ENCODE results near the gene NOVA2. TPM values are rescaled to one million over a fixed set of nuclear protein-coding genes. Genes with fewer than 3 reads are reported as not detected.
A peak's percentile ranks its signal among the peaks of the same experiment; 100 is the strongest.

The NOVA2 gene
- total RNA-seq, 4 donors from 2014 or later: 0.74 to 10.9 (median 3.8) TPM

DNA sequence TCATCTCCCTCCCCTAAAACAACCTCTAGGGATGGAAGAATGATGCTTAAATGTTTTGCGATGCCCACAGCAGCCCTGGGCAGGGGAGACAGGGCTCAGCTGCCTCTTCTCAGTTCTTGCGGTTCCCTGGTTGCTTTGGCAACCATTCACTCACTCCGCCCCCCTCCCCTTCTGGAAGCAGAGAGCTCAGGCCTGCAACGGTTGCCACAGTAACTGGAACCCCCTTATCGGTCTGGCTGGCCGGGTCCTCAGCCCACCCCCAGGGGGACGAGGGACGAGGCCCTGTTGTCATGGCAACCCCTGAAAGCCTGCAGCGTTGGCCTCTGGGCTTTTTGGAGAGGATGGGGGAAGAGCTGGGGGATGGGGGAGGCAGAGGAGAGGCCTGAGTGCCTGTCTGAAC lies 19.5 kb downstream of the NOVA2 start:
- TF ChIP-seq, protein P1, sequence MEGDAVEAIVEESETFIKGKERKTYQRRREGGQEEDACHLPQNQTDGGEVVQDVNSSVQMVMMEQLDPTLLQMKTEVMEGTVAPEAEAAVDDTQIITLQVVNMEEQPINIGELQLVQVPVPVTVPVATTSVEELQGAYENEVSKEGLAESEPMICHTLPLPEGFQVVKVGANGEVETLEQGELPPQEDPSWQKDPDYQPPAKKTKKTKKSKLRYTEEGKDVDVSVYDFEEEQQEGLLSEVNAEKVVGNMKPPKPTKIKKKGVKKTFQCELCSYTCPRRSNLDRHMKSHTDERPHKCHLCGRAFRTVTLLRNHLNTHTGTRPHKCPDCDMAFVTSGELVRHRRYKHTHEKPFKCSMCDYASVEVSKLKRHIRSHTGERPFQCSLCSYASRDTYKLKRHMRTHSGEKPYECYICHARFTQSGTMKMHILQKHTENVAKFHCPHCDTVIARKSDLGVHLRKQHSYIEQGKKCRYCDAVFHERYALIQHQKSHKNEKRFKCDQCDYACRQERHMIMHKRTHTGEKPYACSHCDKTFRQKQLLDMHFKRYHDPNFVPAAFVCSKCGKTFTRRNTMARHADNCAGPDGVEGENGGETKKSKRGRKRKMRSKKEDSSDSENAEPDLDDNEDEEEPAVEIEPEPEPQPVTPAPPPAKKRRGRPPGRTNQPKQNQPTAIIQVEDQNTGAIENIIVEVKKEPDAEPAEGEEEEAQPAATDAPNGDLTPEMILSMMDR (IDR thresholded peaks at IDR 0.05): no peak
- ATAC-seq (ENCODE audit: low FRiP score) (no peak), DNase-seq (ENCODE audit: low spot score) (no peak)

DNA sequence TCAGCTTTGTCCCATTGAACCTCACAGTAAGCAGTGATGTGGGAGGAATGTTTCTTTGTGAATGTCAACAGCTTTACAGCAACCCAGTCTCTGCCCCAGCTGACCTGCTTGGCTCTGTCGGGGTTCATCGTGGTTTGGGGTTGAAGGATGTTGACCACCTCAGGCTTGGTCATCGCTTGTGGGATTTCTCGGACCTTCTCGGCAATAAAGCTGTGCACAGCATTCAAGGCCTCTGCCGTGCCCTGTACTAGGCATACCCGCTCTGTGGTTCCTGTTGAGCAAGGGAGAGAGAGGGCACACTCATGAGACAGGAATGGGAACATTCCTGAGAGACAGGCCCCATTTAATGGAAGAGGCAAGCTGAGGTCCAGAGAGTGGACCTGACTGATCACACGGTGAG lies 20.0 kb downstream of the NOVA2 start:
- TF ChIP-seq, protein P1 (IDR thresholded peaks at IDR 0.05): no peak
- DNase-seq (ENCODE audit: low spot score) (no peak), ATAC-seq (ENCODE audit: low FRiP score) (no peak)

DNA sequence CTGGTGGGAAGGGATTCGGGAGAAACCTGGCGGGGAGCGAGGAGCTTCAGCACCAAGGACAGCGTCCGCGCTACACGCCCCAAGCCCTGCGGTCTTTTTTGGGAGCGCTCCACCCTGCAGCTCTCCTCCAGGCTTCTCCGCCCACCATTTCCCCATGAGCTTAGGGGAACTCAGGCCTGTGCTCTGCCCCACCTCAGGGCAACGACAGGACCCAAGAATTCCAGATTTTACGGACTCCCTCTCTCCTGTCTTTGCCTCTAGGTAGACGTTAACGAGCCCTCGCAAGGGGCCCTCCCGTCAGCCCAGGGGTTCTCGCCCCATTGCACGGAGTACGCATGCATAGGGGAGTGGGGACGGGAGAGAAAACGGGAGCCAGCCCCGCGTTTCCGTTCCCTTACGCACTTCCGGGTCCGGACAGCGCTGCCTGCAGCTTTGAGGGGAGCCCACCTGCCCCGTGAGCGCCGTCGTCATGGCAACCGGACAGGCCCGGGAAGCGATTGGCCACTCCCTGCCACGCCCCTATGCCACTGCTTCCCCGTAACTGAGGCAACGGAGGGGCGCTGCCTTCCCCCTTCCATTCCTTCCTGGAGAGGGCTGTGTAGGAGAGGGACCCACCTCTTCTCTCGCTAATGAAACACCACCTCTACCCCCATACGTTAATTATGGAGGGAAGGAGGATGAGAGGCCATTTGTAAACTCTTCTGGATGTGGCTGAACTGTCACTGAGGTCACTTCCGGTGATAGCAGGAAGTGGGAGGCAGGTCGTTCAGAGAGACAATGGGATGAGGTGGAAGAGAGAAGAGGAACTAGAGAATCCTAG lies 20.8 kb downstream of the NOVA2 start:
- TF ChIP-seq, protein P1 (IDR thresholded peaks at IDR 0.05): no peak
- ATAC-seq (ENCODE audit: low FRiP score) (no peak), DNase-seq (ENCODE audit: low spot score) (no peak)

DNA sequence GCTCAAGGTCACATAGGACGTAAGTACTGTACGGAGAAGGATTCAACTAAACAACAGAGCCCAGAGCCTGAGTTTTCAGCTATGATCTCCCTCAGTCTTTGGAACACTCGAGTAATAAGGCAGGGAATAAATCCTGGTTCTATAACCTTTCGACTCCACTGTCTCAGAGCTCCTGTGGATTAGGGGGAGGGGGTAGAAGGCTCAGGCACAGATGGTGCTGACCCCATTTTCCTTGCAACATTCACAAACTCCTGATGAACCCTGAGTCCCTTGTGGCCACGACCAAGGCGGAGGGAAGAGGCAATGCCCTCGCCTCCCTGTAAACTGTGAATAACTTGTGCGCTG lies 21.4 kb downstream of the NOVA2 start:
- TF ChIP-seq, protein P1 (IDR thresholded peaks at IDR 0.05): no peak
- DNase-seq (ENCODE audit: low spot score): no peak
- ATAC-seq (ENCODE audit: low FRiP score): peak; percentile 51

DNA sequence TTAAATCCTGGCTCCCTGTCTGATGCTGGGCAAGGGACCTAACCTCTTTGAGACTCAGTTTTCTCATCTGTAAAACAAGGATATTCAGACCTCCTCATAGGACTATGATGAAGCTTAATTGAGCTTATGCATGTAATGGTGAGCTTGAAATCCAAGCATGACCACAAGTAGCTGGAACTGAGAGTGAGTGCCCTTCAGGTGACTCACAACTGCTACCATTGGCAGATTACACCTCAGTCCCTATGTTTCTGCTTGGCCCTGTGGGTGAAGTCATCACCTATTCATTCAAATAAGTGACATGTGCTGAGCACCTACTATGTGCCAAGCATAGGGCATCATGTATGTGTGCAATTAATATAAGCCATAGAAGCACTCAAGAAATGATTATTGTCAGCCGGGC lies 25.7 kb downstream of the NOVA2 start:
- ATAC-seq (ENCODE audit: low FRiP score) (no peak), DNase-seq (ENCODE audit: low spot score) (no peak)
- TF ChIP-seq, protein P1 (IDR thresholded peaks at IDR 0.05): no peak

DNA sequence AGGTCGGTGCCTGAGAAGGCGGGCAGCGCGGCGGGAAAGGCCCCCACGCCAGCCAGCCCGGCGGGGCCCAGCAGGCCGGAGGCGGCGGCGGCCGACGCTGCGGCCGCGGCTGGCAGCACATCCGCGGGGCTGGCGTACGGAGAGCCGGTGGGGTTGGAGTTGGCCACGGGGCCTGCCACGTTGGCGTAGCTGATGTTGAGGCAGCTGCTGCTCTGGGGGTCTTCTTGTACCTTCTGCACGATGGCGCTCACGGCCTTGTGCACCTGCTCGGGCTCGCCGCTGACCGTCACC lies 33.2 kb downstream of the NOVA2 start:
- TF ChIP-seq, protein P1 (IDR thresholded peaks at IDR 0.05): no peak
- ATAC-seq (ENCODE audit: low FRiP score): no peak

DNA sequence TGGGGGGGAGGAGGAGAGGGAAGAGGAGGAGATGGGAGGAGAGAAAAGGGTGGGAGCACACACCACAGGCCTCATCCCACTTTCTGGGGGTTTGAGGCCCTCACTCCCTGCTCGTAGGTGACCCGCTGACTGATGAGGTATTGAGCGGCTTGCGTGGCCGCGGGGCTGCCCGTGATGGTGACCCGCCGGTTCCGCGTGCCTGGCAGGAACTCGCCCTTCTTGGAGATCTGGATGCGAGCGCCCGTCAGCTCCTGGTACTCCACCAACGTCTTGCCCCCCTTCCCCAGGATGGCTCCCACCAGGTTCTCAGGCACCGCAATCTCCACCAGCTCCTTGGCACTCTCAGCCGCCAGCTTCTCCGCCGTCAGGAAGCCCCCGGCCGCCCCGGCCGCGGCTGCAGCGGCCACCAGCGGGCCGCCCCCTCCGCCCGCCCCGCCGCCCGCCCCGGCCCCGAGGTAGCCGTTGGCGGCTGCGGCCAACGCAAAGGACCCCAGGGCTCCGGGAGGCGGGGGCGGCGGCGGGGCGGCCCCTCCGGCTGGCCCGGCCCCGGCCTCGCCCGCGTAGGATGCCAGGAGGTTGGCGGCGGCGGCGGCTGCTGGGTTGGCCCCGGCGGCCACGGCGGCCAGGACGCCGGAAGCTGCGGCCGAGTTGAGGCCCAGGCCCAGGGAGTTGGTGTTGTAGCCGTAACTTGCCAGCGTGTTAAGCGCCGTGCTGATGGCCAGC lies 33.7 kb downstream of the NOVA2 start:
- TF ChIP-seq, protein P1 (IDR thresholded peaks at IDR 0.05): no peak
- no peak for ATAC-seq (ENCODE audit: low FRiP score)

More for the DNA sequence above, 33.2 kb downstream of the NOVA2 start:
- no peak for DNase-seq (ENCODE audit: low spot score)

More for the DNA sequence above, 33.7 kb downstream of the NOVA2 start:
- DNase-seq (ENCODE audit: low spot score): no peak
